ENCODE measurements around the gene MPG. TPM values are rescaled to one million over a fixed set of nuclear protein-coding genes. Genes with fewer than 3 reads are reported as not detected.
"Not testable (repeated sequence)": the region's sequence is repeated elsewhere in the genome, so short reads cannot be mapped to it uniquely, and the experiment has no call there.

The MPG gene
- total RNA-seq, 1 experiment from 2014 or later, result 181 TPM

DNA sequence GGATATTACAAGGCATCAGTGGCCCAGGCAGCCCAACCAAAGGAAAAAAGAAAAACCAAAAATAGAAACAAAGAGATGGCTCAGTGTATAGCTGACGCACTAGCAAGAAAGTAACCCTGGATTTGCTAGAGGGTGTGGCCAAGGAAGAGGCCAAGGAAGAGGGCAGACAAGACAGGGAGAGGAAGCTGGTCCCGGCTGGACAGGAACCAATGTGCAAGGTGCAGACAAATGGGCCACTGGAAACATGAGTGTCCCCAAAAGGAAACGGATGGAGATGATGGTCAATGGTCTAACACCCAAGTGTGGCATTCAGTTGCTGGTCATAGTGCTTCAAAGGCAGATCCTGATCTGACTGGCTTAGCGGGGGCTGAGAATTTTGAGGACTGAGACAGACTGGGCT is 35.3 kb upstream of the MPG start:
- Histone ChIP-seq H3K4me3 (ENCODE audit: insufficient read depth, low read depth, low read length) (no peak overlapping the region), H3K36me3 (replicated peaks; ENCODE audit: control insufficient read depth, insufficient read depth, low read length) (peaks cover 26% of the 10 kb centered on the region), H3K27me3 (ENCODE audit: control insufficient read depth, insufficient read depth, low read length) (no peaks in the 10 kb centered on the region)
- DNase-seq, result no peak

DNA sequence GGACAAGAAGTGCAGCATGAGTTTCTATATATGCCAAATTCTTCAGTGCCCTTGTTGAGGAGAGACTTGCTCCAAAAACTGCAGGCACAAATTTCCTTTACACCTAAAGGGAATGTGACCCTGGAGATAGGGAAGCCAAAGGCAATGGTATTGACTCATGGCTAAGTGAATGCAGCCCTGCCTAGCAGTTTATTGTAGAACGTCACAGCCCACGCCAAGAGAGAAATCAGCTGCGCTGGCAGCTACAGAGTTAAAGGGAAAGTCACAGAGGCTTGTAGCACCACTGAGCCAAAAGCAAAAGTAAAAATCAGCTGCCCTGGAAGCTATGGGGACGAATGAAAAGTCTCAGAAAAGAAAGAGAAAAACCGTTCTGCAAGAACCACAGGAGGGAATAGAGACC is 34.7 kb upstream of the MPG start:
- Histone ChIP-seq H3K27me3 (ENCODE audit: control insufficient read depth, insufficient read depth, low read length) (no peaks in the 10 kb centered on the region), H3K36me3 (replicated peaks; ENCODE audit: control insufficient read depth, insufficient read depth, low read length) (peaks cover 28% of the 10 kb centered on the region), H3K4me3 (ENCODE audit: insufficient read depth, low read depth, low read length) (no peak overlapping the region)
- no peak for DNase-seq

DNA sequence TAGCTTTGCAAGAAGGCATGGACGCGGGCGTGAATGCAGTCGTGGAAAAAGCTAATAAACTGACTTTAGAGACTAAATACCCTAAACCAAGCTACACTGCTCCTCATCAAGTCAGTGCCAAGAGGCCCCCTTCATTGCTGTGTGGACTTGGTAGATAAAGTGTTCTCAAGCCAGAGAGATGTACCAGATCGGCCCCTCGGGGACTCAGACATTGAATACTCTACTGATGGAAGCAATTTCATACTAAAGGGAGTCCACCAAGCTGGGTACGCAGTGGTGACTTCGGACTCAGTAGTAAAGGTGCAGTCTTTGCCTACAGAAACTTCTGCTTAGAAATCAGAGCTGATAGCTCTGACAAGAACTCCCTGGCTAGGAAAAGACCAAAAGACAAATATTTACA is 33.4 kb upstream of the MPG start:
- H3K4me3 ChIP-seq (ENCODE audit: insufficient read depth, low read depth, low read length), result no peak overlapping the region
- no peak for DNase-seq
- no peaks in the 10 kb centered on the region for H3K27me3 ChIP-seq (ENCODE audit: control insufficient read depth, insufficient read depth, low read length)
- peaks cover 29% of the 10 kb centered on the region for H3K36me3 ChIP-seq (replicated peaks; ENCODE audit: control insufficient read depth, insufficient read depth, low read length)

DNA sequence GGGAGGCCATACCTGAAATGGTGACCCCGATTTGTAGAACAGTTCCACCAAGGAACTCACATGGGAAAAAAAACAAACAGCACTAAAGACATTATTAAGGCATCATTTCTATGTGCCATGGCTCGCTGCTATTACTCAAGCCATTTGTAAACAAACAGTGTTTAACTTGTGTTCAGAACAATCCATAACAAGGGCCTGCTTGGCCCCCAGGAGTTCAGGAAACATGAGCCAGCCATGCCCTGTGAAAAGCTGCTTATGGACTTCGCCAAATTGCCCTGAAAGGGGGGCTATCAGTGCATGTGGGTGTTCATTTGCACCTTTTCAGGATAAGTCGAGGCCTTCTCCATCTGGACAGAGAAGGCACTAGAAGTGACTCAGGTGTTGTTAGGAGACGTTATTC is 32.6 kb upstream of the MPG start:
- Histone ChIP-seq H3K36me3 (replicated peaks; ENCODE audit: control insufficient read depth, insufficient read depth, low read length) (peaks cover 29% of the 10 kb centered on the region), H3K4me3 (ENCODE audit: insufficient read depth, low read depth, low read length) (no peak overlapping the region), H3K27me3 (ENCODE audit: control insufficient read depth, insufficient read depth, low read length) (no peaks in the 10 kb centered on the region)
- DNase-seq, result no peak

DNA sequence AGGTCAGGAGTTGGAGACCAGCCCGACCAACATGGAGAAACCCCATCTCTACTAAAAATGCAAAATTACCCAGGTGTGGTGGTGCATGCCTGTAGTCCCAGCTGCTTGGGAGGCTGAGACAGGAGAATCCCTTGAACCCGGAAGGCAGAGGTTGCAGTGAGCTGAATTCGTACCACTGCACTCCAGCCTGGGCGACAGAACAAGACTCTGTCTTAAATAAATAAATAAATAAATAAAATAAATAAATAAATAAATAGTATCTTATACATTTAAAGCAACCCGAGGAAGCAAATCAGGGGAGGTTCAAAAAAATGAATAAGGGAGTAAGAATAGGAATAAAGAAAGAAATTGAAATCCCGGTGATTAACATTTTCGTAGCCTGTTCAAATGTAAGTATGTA is 31.5 kb upstream of the MPG start:
- not testable (repeated sequence) for DNase-seq; H3K27me3 ChIP-seq (ENCODE audit: control insufficient read depth, insufficient read depth, low read length); H3K4me3 ChIP-seq (ENCODE audit: insufficient read depth, low read depth, low read length)
- peaks cover 33% of the 10 kb centered on the region for H3K36me3 ChIP-seq (replicated peaks; ENCODE audit: control insufficient read depth, insufficient read depth, low read length)

DNA sequence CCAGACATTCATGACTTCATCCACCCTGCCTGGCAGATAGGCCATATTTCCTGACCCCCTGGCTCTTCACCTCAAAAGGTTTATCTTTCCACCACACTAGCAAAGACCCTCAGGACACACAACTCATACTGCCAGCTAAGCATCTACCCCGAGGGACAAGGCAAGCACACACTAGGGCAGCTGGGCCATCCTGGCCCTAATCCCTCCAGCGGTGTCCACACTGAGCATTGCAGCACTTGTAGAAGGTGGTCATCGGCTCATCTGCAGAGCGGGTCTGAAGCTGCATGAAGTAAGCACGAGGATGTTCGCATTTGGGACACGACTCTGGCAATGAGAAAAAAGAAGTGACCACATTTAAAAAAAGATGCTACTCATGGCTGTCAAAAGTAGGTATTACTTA is 30.8 kb upstream of the MPG start:
- DNase-seq, result no peak
- peaks cover 28% of the 10 kb centered on the region for H3K36me3 ChIP-seq (replicated peaks; ENCODE audit: control insufficient read depth, insufficient read depth, low read length)
- H3K4me3 ChIP-seq (ENCODE audit: insufficient read depth, low read depth, low read length), result no peak overlapping the region
- H3K27me3 ChIP-seq (ENCODE audit: control insufficient read depth, insufficient read depth, low read length), result no peaks in the 10 kb centered on the region

DNA sequence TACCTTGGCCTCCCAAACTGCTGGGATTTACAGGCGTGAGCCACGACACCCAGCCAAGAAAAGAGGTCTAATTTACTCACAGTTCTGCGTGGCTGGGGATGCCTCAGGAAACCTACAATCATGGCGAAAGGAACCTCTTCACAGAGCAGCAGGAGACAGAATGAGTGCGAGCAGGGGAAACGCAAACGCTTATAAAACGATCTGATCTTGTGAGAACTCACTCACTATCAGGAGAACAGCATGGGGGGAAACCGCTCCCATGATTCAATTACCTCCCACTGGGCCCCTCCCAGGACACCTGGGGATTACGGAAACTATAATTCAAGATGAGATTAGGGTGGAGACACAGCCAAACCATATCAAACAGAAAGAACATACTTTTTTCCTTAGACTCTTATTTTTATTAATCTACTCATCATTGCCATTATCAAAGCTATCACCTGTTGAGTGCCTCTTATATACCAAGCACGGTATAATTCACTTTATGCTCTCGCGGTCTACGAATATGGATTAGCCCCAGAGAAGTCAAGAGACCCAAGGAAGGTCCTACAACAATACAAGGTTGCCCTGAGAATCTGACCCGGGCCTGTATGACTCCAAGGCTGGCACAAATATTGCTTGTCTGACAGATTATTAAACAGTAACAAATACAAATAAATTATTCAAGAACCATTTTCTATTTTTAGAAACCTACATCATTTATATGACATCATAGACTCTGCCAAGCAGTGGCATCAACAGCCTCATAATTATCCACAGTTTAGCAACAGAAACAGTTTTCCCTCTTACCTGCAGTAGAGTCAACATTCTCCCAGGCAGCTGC is 27.0 kb upstream of the MPG start:
- Histone ChIP-seq H3K36me3 (replicated peaks; ENCODE audit: control insufficient read depth, insufficient read depth, low read length) (peaks cover 18% of the 10 kb centered on the region), H3K4me3 (ENCODE audit: insufficient read depth, low read depth, low read length) (no peak overlapping the region), H3K27me3 (ENCODE audit: control insufficient read depth, insufficient read depth, low read length) (no peaks in the 10 kb centered on the region)
- no peak for DNase-seq

DNA sequence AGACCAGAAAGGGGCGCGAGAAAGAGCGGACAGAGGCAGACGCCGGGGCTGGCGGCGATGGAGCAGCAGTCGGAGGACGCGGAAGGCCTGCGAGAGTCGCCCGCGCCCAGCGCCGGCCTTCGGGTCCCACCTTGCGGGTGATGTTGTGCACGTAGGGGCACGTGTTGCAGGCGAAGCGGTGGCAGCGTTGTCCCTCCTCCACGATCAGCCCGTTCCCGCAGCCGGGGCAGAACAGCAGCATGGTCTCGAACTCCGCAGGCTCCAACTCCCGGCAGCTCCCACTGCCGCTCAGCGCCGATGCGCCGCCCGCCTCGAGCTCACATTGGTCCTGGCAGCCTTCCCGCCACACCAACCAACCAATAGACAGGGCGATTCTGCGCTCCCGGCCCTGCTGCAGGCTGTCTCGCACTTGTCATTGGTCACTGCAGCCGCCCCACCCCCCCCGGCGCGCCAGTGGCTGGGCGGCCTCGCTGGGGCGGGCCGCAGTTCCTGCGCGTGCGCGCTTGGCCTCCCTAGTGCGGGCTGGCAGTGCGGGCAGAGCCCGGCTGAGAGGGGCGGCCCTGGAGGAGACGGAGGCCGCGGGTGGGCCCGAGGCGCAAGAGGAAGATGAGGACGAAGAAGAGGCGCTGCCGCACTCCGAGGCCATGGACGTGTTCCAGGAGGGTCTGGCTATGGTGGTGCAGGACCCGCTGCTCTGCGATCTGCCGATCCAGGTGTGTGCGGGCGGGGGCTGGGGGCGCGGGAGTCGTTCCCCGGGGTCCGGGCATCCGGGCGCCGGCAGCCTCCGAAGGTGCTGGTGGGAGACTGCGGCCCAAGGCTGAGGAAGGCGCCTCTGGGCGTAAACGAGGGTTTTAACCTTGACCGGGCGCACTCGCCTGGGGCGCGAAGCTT is 24.4 kb upstream of the MPG start, which contains the start of the genes POLR3K and SNRNP25:
TSS of gene POLR3K (minus strand) at position 263 of the 891 bp plus-strand sequence. CDS start at position 241, 22 bp downstream.
TSS of gene SNRNP25 (plus strand) at position 483 of the 891 bp plus-strand sequence. CDS start at position 672, 189 bp downstream.
- peak; percentile 100 for DNase-seq
- no peaks in the 10 kb centered on the region for H3K27me3 ChIP-seq (ENCODE audit: control insufficient read depth, insufficient read depth, low read length)
- peaks cover 26% of the 10 kb centered on the region for H3K36me3 ChIP-seq (replicated peaks; ENCODE audit: control insufficient read depth, insufficient read depth, low read length)
- peak within 1 kb of the TSS; percentile 93 for H3K4me3 ChIP-seq (ENCODE audit: insufficient read depth, low read depth, low read length)

DNA sequence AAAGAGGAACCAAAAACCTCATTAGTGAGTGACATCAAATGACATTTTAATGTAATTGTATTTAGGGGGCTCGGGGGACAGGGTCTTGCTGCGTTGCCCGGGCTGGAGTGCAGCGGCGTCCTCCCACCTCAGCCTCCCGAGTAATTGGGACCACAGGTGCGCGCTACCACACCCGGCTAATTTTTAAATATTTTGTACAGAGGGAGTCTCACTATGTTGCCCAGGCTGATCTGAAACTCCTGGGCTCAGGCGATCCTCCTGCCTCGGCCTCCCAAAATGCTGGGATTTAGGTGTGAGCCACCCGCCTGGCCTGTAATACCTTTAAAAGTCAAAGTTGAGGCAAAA is 23.8 kb upstream of the MPG start:
- Histone ChIP-seq H3K27me3 (ENCODE audit: control insufficient read depth, insufficient read depth, low read length) (no peaks in the 10 kb centered on the region), H3K36me3 (replicated peaks; ENCODE audit: control insufficient read depth, insufficient read depth, low read length) (peaks cover 26% of the 10 kb centered on the region), H3K4me3 (ENCODE audit: insufficient read depth, low read depth, low read length) (peak overlapping the region; percentile 93)
- no peak for DNase-seq

DNA sequence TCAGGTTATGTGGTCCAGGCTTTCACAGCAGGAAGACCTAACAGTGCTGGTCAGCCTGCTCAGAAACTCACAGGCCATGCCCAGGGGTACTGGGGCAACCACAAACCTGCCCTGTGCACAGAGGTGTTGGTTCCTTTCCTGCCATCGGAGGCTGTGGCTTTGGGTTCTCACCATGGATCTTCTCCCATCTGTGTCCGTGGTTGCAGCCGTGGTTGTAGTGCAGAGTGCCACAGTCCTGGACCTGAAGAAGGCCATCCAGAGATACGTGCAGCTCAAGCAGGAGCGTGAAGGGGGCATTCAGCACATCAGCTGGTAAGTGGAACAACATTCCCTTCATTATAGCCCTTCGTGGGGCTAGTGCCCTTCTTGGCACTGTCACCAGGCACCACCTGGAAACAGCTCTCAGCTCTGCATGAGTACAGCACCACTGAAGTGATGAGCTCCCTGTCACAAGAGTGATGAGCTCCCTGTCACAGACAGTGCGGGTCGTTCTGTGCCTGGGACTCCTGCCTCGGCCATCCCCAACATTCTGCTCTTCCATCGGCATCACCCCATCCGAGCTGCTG is 22.4 kb upstream of the MPG start:
- no peaks in the 10 kb centered on the region for H3K27me3 ChIP-seq (ENCODE audit: control insufficient read depth, insufficient read depth, low read length)
- peaks cover 28% of the 10 kb centered on the region for H3K36me3 ChIP-seq (replicated peaks; ENCODE audit: control insufficient read depth, insufficient read depth, low read length)
- DNase-seq, result no peak
- H3K4me3 ChIP-seq (ENCODE audit: insufficient read depth, low read depth, low read length), result no peak overlapping the region

DNA sequence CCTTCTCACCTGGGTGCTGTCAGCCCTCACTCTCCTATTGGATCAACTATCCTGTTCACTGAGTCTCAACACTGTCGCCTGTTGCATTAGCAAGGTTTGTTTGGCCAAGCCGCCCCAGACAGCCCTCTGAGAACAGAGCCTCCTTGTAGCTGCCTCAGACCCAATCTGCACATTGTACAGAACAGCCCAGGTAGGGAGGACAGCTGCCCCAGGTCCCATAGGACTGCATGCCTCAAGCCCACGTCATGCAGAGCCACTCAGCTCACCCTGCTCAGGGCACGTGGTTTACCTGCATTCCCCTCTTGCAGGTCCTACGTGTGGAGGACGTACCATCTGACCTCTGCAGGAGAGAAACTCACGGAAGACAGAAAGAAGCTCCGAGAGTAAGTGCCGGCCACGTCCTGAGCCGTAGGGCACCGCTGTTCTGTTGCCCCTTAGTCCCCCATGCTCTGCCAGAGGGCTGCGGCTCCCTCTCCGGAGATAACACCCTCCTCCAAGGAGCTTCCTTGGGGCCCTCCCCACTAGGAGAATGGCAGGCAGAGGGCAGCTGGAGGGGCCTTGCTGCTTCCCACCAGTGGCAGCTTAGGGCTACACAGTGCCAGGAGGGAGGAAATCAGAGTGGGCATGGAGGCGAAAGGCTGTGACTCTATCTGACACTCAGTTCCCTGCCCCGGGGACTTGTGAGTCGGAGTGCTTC is 21.6 kb upstream of the MPG start:
- no peak for DNase-seq
- no peaks in the 10 kb centered on the region for H3K27me3 ChIP-seq (ENCODE audit: control insufficient read depth, insufficient read depth, low read length)
- H3K4me3 ChIP-seq (ENCODE audit: insufficient read depth, low read depth, low read length), result no peak overlapping the region
- peaks cover 25% of the 10 kb centered on the region for H3K36me3 ChIP-seq (replicated peaks; ENCODE audit: control insufficient read depth, insufficient read depth, low read length)

DNA sequence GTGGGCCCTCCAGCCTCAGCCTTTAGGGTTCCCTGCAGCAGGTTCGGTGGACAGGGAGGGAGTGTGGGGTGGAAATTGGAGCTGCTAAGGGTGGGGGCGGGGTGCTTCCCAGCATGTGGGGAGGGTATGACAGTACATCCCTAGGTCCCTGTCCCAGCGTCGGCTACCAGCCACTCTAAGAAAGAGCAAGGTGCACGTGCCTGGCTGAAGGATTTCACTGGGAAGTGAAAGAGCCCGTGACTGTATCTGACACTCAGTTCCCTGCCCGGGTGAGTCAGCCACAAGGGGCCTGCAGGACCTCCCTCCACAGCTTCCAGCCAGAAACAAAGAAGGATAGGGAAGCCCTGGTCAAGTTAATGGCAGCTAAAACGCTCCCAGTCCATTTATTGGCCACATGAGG is 20.3 kb upstream of the MPG start:
- Histone ChIP-seq H3K27me3 (ENCODE audit: control insufficient read depth, insufficient read depth, low read length) (no peaks in the 10 kb centered on the region), H3K36me3 (replicated peaks; ENCODE audit: control insufficient read depth, insufficient read depth, low read length) (peaks cover 25% of the 10 kb centered on the region), H3K4me3 (ENCODE audit: insufficient read depth, low read depth, low read length) (no peak overlapping the region)
- DNase-seq, result no peak

DNA sequence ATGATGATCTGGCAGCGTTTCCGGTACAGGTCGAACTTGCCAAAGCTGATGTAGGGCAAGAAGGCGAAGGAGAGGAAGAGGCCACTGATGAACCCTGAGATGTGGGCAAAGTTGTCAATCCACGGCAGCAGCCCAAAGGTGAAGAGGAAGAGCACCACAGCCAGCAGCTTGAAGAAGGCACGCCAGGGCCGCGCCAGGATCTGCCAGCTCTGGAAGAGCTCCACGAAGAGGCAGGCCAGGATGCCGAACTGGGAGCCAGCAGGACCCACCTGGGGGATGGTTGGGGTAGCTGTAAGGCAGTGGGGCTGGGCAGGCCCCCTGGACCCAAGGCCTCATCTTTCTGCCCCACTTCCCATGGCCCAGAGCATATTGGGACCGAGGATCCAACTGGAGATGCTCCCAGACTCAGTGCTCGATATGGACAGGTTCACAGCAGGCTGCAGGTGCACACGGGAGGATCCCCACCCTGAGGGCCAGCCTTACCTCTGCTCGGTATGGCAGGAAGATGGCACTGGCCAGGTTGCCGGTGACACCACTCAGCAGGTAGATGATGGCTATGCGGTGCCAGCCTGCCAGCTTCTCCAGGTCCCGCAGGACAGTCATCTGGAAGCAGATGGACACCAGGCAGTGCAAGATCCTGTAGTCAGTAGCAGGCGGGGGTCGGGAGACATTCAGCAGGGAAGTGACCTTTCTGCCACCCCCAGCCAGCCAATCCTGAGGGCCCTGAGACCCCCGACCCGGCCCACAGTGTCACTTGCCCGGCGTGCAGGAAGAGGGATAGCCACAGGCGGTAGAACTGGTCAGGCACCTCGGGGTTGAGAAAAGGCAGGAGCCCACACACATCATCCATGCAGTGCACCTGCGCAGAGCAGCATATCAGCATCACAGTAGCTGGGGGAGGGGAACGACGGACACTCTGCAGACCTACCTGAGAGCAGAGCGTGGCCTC is 19.3 kb upstream of the MPG start:
- H3K36me3 ChIP-seq (replicated peaks; ENCODE audit: control insufficient read depth, insufficient read depth, low read length), result peaks cover 28% of the 10 kb centered on the region
- H3K27me3 ChIP-seq (ENCODE audit: control insufficient read depth, insufficient read depth, low read length), result no peaks in the 10 kb centered on the region
- H3K4me3 ChIP-seq (ENCODE audit: insufficient read depth, low read depth, low read length), result no peak overlapping the region
- no peak for DNase-seq
